ENCODE measurements around the gene RNF8. TPM values are rescaled to one million over a fixed set of nuclear protein-coding genes. Genes with fewer than 3 reads are reported as not detected.

RNF8 gene
- total RNA-seq, 1 donor from 2014 or later: 6.3 TPM

- Histone ChIP-seq H3K27ac (ENCODE audit: low read depth, low read length) (no peak overlapping the region), H3K4me1 (ENCODE audit: control insufficient read depth in 3 of 3, insufficient read depth in 3 of 3, low read length in 3 of 3) (peaks cover 4 to 7% (median 7%) of the 10 kb centered on the region in 3 donors), H3K27me3 (ENCODE audit: control insufficient read depth in 3 of 3, insufficient read depth in 3 of 3, low read length in 3 of 3) (no peaks in the 10 kb centered on the region), H3K4me3 (ENCODE audit: low read length in 3 of 3) (no peak overlapping the region), H3K9ac (ENCODE audit: low read depth in 1 of 3, low read length in 3 of 3) (no peak overlapping the region), H3K36me3 (ENCODE audit: control insufficient read depth in 3 of 3, insufficient read depth in 3 of 3, low read length in 3 of 3) (peaks cover 10 to 39% (median 25%) of the 10 kb centered on the region in 3 donors), H3K9me3 (ENCODE audit: control insufficient read depth in 3 of 3, low read length in 3 of 3) (no peaks in the 10 kb centered on the region)
Measured at GRCh38 chr6:37371154-37372083, 17.6 kb downstream of the RNF8 start.

- Histone ChIP-seq H3K27ac (ENCODE audit: low read depth, low read length) (no peak overlapping the region), H3K4me3 (ENCODE audit: low read length in 3 of 3) (no peak overlapping the region), H3K4me1 (ENCODE audit: control insufficient read depth in 3 of 3, insufficient read depth in 3 of 3, low read length in 3 of 3) (peaks cover 4 to 7% (median 7%) of the 10 kb centered on the region in 3 donors), H3K36me3 (ENCODE audit: control insufficient read depth in 3 of 3, insufficient read depth in 3 of 3, low read length in 3 of 3) (peaks cover 10 to 45% (median 25%) of the 10 kb centered on the region in 3 donors), H3K27me3 (ENCODE audit: control insufficient read depth in 3 of 3, insufficient read depth in 3 of 3, low read length in 3 of 3) (no peaks in the 10 kb centered on the region), H3K9me3 (ENCODE audit: control insufficient read depth in 3 of 3, low read length in 3 of 3) (no peaks in the 10 kb centered on the region), H3K9ac (ENCODE audit: low read depth in 1 of 3, low read length in 3 of 3) (no peak overlapping the region)
Measured at GRCh38 chr6:37372116-37372515, 18.3 kb downstream of the RNF8 start.

GRCh38 chr6:37373822-37374471 is 20.2 kb downstream of the RNF8 start:
- Histone ChIP-seq H3K4me1 (ENCODE audit: control insufficient read depth in 3 of 3, insufficient read depth in 3 of 3, low read length in 3 of 3) (peaks cover 4 to 7% (median 6%) of the 10 kb centered on the region in 3 donors), H3K9me3 (ENCODE audit: control insufficient read depth in 3 of 3, low read length in 3 of 3) (no peaks in the 10 kb centered on the region), H3K27me3 (ENCODE audit: control insufficient read depth in 3 of 3, insufficient read depth in 3 of 3, low read length in 3 of 3) (no peaks in the 10 kb centered on the region), H3K36me3 (ENCODE audit: control insufficient read depth in 3 of 3, insufficient read depth in 3 of 3, low read length in 3 of 3) (peaks cover 7 to 50% (median 28%) of the 10 kb centered on the region in 3 donors), H3K27ac (ENCODE audit: low read depth, low read length) (no peak overlapping the region), H3K9ac (ENCODE audit: low read depth in 1 of 3, low read length in 3 of 3) (no peak overlapping the region), H3K4me3 (ENCODE audit: low read length in 3 of 3) (no peak overlapping the region)

DNA sequence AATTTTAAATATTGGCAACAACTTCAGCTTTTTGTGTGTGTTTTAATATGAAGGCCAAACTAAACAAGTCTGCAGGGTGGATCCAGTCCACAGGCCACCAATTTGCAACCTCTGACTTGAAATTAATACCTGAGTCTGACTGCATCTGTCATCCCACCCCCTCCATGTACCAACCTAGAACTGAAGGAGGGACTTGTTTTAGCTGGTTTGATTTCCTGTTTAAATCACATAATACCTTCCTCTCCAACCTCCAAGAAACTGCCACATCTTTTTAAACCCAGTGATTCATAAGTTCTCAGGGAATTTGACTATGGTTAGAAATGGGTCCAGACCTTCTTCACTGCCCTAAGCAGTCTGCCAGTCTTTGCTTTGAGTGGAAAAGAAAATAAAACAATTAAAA is 21.6 kb downstream of the RNF8 start:
- H3K9me3 ChIP-seq (ENCODE audit: control insufficient read depth in 3 of 3, low read length in 3 of 3): no peaks in the 10 kb centered on the region
- no peak overlapping the region for H3K9ac ChIP-seq (ENCODE audit: low read depth in 1 of 3, low read length in 3 of 3)
- no peak overlapping the region for H3K27ac ChIP-seq (ENCODE audit: low read depth, low read length)
- no peaks in the 10 kb centered on the region for H3K27me3 ChIP-seq (ENCODE audit: control insufficient read depth in 3 of 3, insufficient read depth in 3 of 3, low read length in 3 of 3)
- H3K4me1 ChIP-seq (ENCODE audit: control insufficient read depth in 3 of 3, insufficient read depth in 3 of 3, low read length in 3 of 3): no peaks in the 10 kb centered on the region
- H3K36me3 ChIP-seq (ENCODE audit: control insufficient read depth in 3 of 3, insufficient read depth in 3 of 3, low read length in 3 of 3): peaks cover 4 to 42% (median 22%) of the 10 kb centered on the region in 3 donors
- H3K4me3 ChIP-seq (ENCODE audit: low read length in 3 of 3): no peak overlapping the region

- H3K4me3 ChIP-seq (ENCODE audit: low read length in 3 of 3): no peak overlapping the region
- H3K27ac ChIP-seq (ENCODE audit: low read depth, low read length): no peak overlapping the region
- no peak overlapping the region for H3K9ac ChIP-seq (ENCODE audit: low read depth in 1 of 3, low read length in 3 of 3)
- no peaks in the 10 kb centered on the region for H3K9me3 ChIP-seq (ENCODE audit: control insufficient read depth in 3 of 3, low read length in 3 of 3)
- no peaks in the 10 kb centered on the region for H3K27me3 ChIP-seq (ENCODE audit: control insufficient read depth in 3 of 3, insufficient read depth in 3 of 3, low read length in 3 of 3)
- H3K36me3 ChIP-seq (ENCODE audit: control insufficient read depth in 3 of 3, insufficient read depth in 3 of 3, low read length in 3 of 3): peaks cover 3 to 44% (median 22%) of the 10 kb centered on the region in 3 donors
- H3K4me1 ChIP-seq (ENCODE audit: control insufficient read depth in 3 of 3, insufficient read depth in 3 of 3, low read length in 3 of 3): no peaks in the 10 kb centered on the region
Measured at GRCh38 chr6:37376078-37376743, 22.4 kb downstream of the RNF8 start.

DNA sequence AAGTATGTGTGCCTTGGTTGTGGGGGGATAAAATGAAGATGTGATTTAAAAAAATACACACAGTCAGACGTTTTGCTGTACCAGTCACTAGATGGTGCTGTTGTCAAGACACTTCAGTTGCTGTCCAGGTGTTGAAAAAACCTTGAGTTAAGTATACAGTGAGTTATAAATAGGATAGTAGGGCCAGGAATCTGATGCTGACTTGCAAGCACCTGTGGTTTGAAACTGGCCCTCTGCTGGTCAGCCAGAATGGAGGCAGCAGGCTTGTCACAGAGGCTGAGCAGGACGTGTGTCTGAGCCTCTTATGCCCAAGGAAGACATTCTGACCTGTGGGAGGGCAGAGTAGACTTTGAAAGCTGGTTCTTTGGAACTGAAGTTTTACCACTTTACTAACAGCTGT is 27.8 kb downstream of the RNF8 start:
- Histone ChIP-seq H3K9me3 (ENCODE audit: control insufficient read depth in 3 of 3, low read length in 3 of 3) (no peaks in the 10 kb centered on the region), H3K27me3 (ENCODE audit: control insufficient read depth in 3 of 3, insufficient read depth in 3 of 3, low read length in 3 of 3) (no peaks in the 10 kb centered on the region), H3K4me3 (ENCODE audit: low read length in 3 of 3) (no peak overlapping the region), H3K36me3 (ENCODE audit: control insufficient read depth in 3 of 3, insufficient read depth in 3 of 3, low read length in 3 of 3) (peaks cover 13 to 34% (median 15%) of the 10 kb centered on the region in 3 donors), H3K9ac (ENCODE audit: low read depth in 1 of 3, low read length in 3 of 3) (no peak overlapping the region), H3K27ac (ENCODE audit: low read depth, low read length) (no peak overlapping the region), H3K4me1 (ENCODE audit: control insufficient read depth in 3 of 3, insufficient read depth in 3 of 3, low read length in 3 of 3) (no peaks in the 10 kb centered on the region)

- no peak overlapping the region for H3K9ac ChIP-seq (ENCODE audit: low read depth in 1 of 3, low read length in 3 of 3)
- H3K4me1 ChIP-seq (ENCODE audit: control insufficient read depth in 3 of 3, insufficient read depth in 3 of 3, low read length in 3 of 3): no peaks in the 10 kb centered on the region
- H3K4me3 ChIP-seq (ENCODE audit: low read length in 3 of 3): no peak overlapping the region
- H3K27me3 ChIP-seq (ENCODE audit: control insufficient read depth in 3 of 3, insufficient read depth in 3 of 3, low read length in 3 of 3): no peaks in the 10 kb centered on the region
- H3K36me3 ChIP-seq (ENCODE audit: control insufficient read depth in 3 of 3, insufficient read depth in 3 of 3, low read length in 3 of 3): peaks cover 13 to 33% (median 14%) of the 10 kb centered on the region in 3 donors
- no peaks in the 10 kb centered on the region for H3K9me3 ChIP-seq (ENCODE audit: control insufficient read depth in 3 of 3, low read length in 3 of 3)
- no peak overlapping the region for H3K27ac ChIP-seq (ENCODE audit: low read depth, low read length)
Measured at GRCh38 chr6:37382994-37383765, 29.4 kb downstream of the RNF8 start.

DNA sequence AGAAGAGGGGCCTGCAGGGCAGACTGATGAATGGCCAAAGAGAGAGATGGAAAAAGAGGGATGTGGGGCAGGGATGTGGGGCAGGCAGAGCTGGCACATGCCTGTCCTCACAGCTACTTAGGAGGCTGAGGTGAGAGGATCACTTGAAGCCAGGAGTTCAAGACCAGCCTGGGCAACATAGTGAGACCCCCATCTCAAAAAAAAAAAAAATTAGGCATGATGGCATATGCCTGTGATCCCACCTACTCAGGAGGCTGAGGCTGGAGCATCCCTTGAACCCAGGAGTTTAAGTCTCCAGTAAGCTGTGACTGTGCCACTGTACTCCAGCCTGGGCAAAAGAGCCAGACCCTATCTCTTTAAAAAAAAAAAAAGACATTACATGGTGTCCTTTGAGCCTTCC is 34.8 kb downstream of the RNF8 start:
- H3K36me3 ChIP-seq (ENCODE audit: control insufficient read depth in 3 of 3, insufficient read depth in 3 of 3, low read length in 3 of 3): peaks cover 20 to 32% (median 21%) of the 10 kb centered on the region in 3 donors
- no peak overlapping the region for H3K27ac ChIP-seq (ENCODE audit: low read depth, low read length)
- H3K9ac ChIP-seq (ENCODE audit: low read depth in 1 of 3, low read length in 3 of 3): no peak overlapping the region
- no peaks in the 10 kb centered on the region for H3K9me3 ChIP-seq (ENCODE audit: control insufficient read depth in 3 of 3, low read length in 3 of 3)
- no peaks in the 10 kb centered on the region for H3K27me3 ChIP-seq (ENCODE audit: control insufficient read depth in 3 of 3, insufficient read depth in 3 of 3, low read length in 3 of 3)
- no peaks in the 10 kb centered on the region for H3K4me1 ChIP-seq (ENCODE audit: control insufficient read depth in 3 of 3, insufficient read depth in 3 of 3, low read length in 3 of 3)
- H3K4me3 ChIP-seq (ENCODE audit: low read length in 3 of 3): no peak overlapping the region

- Histone ChIP-seq H3K27me3 (ENCODE audit: control insufficient read depth in 3 of 3, insufficient read depth in 3 of 3, low read length in 3 of 3) (no peaks in the 10 kb centered on the region), H3K4me3 (ENCODE audit: low read length in 3 of 3) (no peak overlapping the region), H3K27ac (ENCODE audit: low read depth, low read length) (no peak overlapping the region), H3K9me3 (ENCODE audit: control insufficient read depth in 3 of 3, low read length in 3 of 3) (no peaks in the 10 kb centered on the region), H3K9ac (ENCODE audit: low read depth in 1 of 3, low read length in 3 of 3) (no peak overlapping the region), H3K4me1 (ENCODE audit: control insufficient read depth in 3 of 3, insufficient read depth in 3 of 3, low read length in 3 of 3) (no peaks in the 10 kb centered on the region), H3K36me3 (ENCODE audit: control insufficient read depth in 3 of 3, insufficient read depth in 3 of 3, low read length in 3 of 3) (peaks cover 18 to 40% (median 19%) of the 10 kb centered on the region in 3 donors)
Measured at GRCh38 chr6:37389857-37390256, 36.1 kb downstream of the RNF8 start.

All from skeletal muscle tissue (tissue), 4 donors.